MM.1S (cell line): ENCODE measurements around the gene STK17A.
"Not testable (repeated sequence)": the region's sequence is repeated elsewhere in the genome, so short reads cannot be mapped to it uniquely, and the experiment has no call there.

Experiments used
- DNase-seq: peaks from one replicate; pipeline ENCODE4 v3.0.0-alpha.2; 2015
- H2AFZ ChIP-seq: fragments of 300-600 bp; sonication (generic); 2 replicates; pipeline ENCODE4 v1.6.0; 2016; ENCODE audit warnings: antibody characterized with exemption, low read length
- H3F3A ChIP-seq: fragments of 300-600 bp; sonication (generic); 2 replicates; pipeline ENCODE4 v1.6.1; 2016; ENCODE audit warnings: mild to moderate bottlenecking, antibody characterized with exemption, low read length, moderate library complexity, mixed read lengths; ENCODE audit not compliant: insufficient read depth
- H3K27ac ChIP-seq: fragments of 300-600 bp; sonication (generic); 2 replicates; pipeline ENCODE4 v1.5.1; 2016; ENCODE audit warnings: mild to moderate bottlenecking, low read length
- H3K27me3 ChIP-seq: fragments of 300-600 bp; sonication (generic); replicated peaks from 2 replicates; pipeline ENCODE4 v1.6.0; 2016; ENCODE audit warnings: low read length; ENCODE audit not compliant: insufficient read depth
- H3K36me3 ChIP-seq: fragments of 300-600 bp; sonication (generic); replicated peaks from 2 replicates; pipeline ENCODE4 v1.6.1; 2016; ENCODE audit warnings: mild to moderate bottlenecking, low read length, mixed read lengths; ENCODE audit not compliant: insufficient read depth
- H3K4me1 ChIP-seq: fragments of 300-600 bp; sonication (generic); 2 replicates; pipeline ENCODE4 v1.6.1; 2016; ENCODE audit warnings: low read length, mixed read lengths
- H3K4me2 ChIP-seq: fragments of 300-600 bp; sonication (generic); 2 replicates; pipeline ENCODE4 v1.6.0; 2016; ENCODE audit warnings: low read depth, low read length
- H3K4me3 ChIP-seq: fragments of 300-600 bp; sonication (generic); 2 replicates; pipeline ENCODE4 v1.5.1; 2016; ENCODE audit warnings: low read length, mixed read lengths
- H3K79me2 ChIP-seq: fragments of 300-600 bp; sonication (generic); 2 replicates; pipeline ENCODE4 v1.6.1; 2016; ENCODE audit warnings: mixed run types, low read length, mixed read lengths
- H3K9ac ChIP-seq: fragments of 300-600 bp; sonication (generic); 2 replicates; pipeline ENCODE4 v1.6.1; 2016; ENCODE audit warnings: low read length, mixed read lengths
- H3K9me2 ChIP-seq: fragments of 300-600 bp; sonication (generic); replicated peaks from 2 replicates; pipeline ENCODE4 v1.6.1; 2016; ENCODE audit warnings: mild to moderate bottlenecking, low read length, mixed read lengths; ENCODE audit not compliant: insufficient read depth
- H3K9me3 ChIP-seq: fragments of 300-600 bp; sonication (generic); replicated peaks from 2 replicates; pipeline ENCODE4 v1.6.1; 2016; ENCODE audit warnings: mild to moderate bottlenecking, low read length, mixed read lengths; ENCODE audit not compliant: insufficient read depth
- H4K20me1 ChIP-seq: fragments of 300-600 bp; sonication (generic); 2 replicates; pipeline ENCODE4 v1.6.1; 2016; ENCODE audit warnings: mild to moderate bottlenecking, low read length, moderate library complexity, mixed read lengths; ENCODE audit not compliant: insufficient read depth
- EZH2 ChIP-seq: fragments of 300-600 bp; sonication (generic); optimal IDR thresholded peaks from 2 replicates; pipeline ENCODE3; 2017; ENCODE audit warnings: low read depth, mild to moderate bottlenecking, antibody characterized with exemption, low read length, mixed read lengths
- EZH2phosphoT487 ChIP-seq: fragments of 300-600 bp; sonication (generic); IDR thresholded peaks from 2 replicates; pipeline ENCODE4 v1.6.1; 2018; ENCODE audit warnings: antibody characterized with exemption, low read length
- TF ChIP-seq, protein P1 (sequence below): fragments of 300-600 bp; sonication (generic); IDR thresholded peaks from 2 replicates; pipeline ENCODE4 v1.5.1; 2016; ENCODE audit warnings: antibody characterized with exemption, low read length, mixed read lengths

STK17A gene

DNA sequence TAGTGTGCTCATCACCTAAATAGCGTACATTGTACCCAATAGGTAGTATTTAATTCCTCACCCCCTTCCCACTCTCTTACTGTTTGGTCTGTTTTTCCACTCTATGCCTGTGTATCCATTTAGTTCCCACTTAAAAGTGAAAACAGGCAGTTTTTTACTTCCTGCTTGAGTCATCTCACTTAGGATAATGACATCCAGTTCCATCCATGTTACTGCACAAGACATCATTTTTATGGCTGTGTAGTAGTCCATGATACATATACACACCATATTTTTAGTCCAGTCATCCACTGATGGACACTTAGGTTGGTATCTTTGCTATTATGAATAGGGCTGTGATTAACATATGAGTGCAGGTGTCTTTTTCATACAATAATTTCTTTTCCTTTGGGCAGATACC, 10.1 kb downstream of the STK17A start:
- Histone ChIP-seq H3K9me2 (no peaks in the 10 kb centered on the region), H3K27ac (no peak overlapping the region), H3K9me3 (no peaks in the 10 kb centered on the region), H3K4me2 (no peak overlapping the region), H3K9ac (no peak overlapping the region), H3F3A (no peaks in the 10 kb centered on the region), H3K4me1 (peaks cover 37% of the 10 kb centered on the region), H3K79me2 (peaks cover 95% of the 10 kb centered on the region), H3K27me3 (no peaks in the 10 kb centered on the region), H2AFZ (no peak overlapping the region), H3K4me3 (no peak overlapping the region), H4K20me1 (peaks cover 6% of the 10 kb centered on the region; the same call in 1 of the 2 replicates), H3K36me3 (no peaks in the 10 kb centered on the region; the same call in 1 of the 2 replicates)
- DNase-seq = no peak
- TF ChIP-seq EZH2phosphoT487 (no peak), EZH2 (no peak)
- TF ChIP-seq, protein P1, sequence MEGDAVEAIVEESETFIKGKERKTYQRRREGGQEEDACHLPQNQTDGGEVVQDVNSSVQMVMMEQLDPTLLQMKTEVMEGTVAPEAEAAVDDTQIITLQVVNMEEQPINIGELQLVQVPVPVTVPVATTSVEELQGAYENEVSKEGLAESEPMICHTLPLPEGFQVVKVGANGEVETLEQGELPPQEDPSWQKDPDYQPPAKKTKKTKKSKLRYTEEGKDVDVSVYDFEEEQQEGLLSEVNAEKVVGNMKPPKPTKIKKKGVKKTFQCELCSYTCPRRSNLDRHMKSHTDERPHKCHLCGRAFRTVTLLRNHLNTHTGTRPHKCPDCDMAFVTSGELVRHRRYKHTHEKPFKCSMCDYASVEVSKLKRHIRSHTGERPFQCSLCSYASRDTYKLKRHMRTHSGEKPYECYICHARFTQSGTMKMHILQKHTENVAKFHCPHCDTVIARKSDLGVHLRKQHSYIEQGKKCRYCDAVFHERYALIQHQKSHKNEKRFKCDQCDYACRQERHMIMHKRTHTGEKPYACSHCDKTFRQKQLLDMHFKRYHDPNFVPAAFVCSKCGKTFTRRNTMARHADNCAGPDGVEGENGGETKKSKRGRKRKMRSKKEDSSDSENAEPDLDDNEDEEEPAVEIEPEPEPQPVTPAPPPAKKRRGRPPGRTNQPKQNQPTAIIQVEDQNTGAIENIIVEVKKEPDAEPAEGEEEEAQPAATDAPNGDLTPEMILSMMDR = no peak

DNA sequence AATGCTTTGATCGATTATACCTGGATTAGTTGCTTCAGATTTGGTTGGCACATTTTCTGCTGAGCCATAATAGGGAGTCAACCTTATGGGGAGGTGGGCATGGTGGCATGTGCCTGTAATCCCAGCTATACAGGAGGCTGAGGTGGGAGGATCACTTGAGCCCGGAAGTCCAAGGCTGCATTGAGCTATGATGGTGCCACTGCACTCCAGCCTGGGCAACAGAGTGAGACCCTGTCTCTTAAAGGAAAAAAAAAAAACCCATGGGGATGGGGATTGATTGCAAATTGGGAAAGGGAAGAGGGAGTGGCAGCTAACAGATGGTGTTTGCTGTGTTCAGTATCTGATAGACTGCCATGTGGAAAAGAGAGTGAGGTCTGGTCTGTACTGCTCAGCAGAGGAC, 11.1 kb downstream of the STK17A start:
- Histone ChIP-seq H3K27me3 (no peaks in the 10 kb centered on the region), H3K4me1 (peaks cover 29% of the 10 kb centered on the region), H3F3A (no peaks in the 10 kb centered on the region), H3K79me2 (peaks cover 92% of the 10 kb centered on the region), H3K9me3 (no peaks in the 10 kb centered on the region), H4K20me1 (peaks cover 6% of the 10 kb centered on the region; the same call in 1 of the 2 replicates), H3K27ac (no peak overlapping the region), H3K36me3 (no peaks in the 10 kb centered on the region; the same call in 1 of the 2 replicates), H3K9me2 (no peaks in the 10 kb centered on the region), H3K4me2 (no peak overlapping the region), H2AFZ (no peak overlapping the region), H3K4me3 (no peak overlapping the region), H3K9ac (no peak overlapping the region)
- no peak for DNase-seq
- TF ChIP-seq EZH2 = no peak
- TF ChIP-seq, protein P1 = no peak
- TF ChIP-seq EZH2phosphoT487 = no peak

DNA sequence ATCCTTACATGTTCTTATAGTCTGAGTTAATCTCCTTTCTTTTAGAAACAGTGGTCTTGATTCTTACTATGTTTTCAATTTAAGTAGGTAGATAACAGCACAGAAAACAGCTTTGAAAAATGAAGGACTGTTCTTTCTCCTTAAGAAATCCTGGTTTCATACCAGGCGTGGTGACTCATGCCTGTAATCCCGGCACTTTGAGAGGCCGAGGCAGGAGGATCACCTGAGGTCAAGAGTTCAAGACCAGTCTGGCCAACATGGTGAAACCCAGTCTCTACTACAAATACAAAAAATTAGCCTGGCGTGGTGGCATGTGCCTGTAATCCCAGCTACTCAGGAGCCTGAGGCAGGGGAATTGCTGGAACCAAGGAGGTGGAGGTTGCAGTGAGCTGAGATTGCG, 13.5 kb downstream of the STK17A start:
- not testable (repeated sequence) for H3K4me3 ChIP-seq, H3K9me3 ChIP-seq, H3F3A ChIP-seq, H3K27ac ChIP-seq, H3K27me3 ChIP-seq, DNase-seq, H3K4me2 ChIP-seq, H3K9me2 ChIP-seq, H3K9ac ChIP-seq, H3K36me3 ChIP-seq, H4K20me1 ChIP-seq, H2AFZ ChIP-seq
- H3K4me1 ChIP-seq = peaks cover 27% of the 10 kb centered on the region
- peaks cover 91% of the 10 kb centered on the region for H3K79me2 ChIP-seq

DNA sequence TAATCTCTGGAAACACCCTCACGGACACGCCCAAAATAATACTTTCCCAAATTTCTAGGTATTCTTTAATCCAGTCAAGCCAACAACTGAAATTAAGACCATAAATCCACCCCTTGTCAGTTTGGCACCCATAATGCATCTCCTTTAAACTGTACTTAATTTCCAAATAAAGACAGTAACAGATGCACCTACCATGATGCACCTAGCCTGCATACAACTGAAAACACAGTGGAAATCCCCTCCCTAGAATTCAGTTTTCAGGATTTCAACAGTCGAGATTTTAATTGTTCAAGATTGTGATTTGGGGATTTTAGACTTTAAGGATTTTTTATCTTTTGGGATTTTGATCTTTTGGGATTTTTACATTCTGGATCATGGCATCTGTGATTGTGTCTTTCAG, 17.1 kb downstream of the STK17A start:
- Histone ChIP-seq H3K36me3 (no peaks in the 10 kb centered on the region; the same call in 1 of the 2 replicates), H3K27ac (no peak overlapping the region), H3F3A (no peaks in the 10 kb centered on the region), H3K79me2 (peaks cover 91% of the 10 kb centered on the region), H3K9me2 (no peaks in the 10 kb centered on the region), H3K4me3 (no peak overlapping the region), H3K4me2 (no peak overlapping the region), H3K4me1 (peaks cover 12% of the 10 kb centered on the region; the same call in 1 of the 2 replicates), H3K9me3 (no peaks in the 10 kb centered on the region), H3K27me3 (no peaks in the 10 kb centered on the region), H3K9ac (no peak overlapping the region), H4K20me1 (no peaks in the 10 kb centered on the region), H2AFZ (no peak overlapping the region)
- TF ChIP-seq, protein P1 = no peak
- no peak for TF ChIP-seq EZH2
- TF ChIP-seq EZH2phosphoT487 = no peak
- DNase-seq = no peak
